ENCODE data around the gene TPST1. TPM values are rescaled to one million over a fixed set of nuclear protein-coding genes. Genes with fewer than 3 reads are reported as not detected.

TPST1 gene
- polyA plus RNA-seq, 1 of the 3 experiments (the other 2 are of a cell fraction), result 36.4 TPM

DNA sequence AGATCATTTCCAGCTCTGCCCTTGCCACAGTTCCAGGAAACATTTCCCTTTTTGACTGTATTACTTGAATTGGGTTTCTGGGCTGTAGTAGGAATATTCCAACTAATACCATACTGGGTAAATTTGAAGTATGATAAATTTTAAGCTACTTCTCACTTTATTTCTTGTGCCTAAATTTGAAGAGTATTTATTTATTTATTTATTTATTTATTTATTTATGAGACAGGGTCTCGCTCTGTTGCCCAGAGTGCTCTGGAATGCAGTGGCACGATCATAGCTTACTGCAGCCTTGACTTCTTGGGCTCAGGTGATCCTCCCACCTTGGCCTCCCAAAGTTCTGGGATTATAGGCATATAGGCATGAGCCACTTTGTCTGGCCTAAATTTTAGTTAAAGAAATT is 105.5 kb downstream of the TPST1 start (continued):
- TF ChIP-seq, protein P1, sequence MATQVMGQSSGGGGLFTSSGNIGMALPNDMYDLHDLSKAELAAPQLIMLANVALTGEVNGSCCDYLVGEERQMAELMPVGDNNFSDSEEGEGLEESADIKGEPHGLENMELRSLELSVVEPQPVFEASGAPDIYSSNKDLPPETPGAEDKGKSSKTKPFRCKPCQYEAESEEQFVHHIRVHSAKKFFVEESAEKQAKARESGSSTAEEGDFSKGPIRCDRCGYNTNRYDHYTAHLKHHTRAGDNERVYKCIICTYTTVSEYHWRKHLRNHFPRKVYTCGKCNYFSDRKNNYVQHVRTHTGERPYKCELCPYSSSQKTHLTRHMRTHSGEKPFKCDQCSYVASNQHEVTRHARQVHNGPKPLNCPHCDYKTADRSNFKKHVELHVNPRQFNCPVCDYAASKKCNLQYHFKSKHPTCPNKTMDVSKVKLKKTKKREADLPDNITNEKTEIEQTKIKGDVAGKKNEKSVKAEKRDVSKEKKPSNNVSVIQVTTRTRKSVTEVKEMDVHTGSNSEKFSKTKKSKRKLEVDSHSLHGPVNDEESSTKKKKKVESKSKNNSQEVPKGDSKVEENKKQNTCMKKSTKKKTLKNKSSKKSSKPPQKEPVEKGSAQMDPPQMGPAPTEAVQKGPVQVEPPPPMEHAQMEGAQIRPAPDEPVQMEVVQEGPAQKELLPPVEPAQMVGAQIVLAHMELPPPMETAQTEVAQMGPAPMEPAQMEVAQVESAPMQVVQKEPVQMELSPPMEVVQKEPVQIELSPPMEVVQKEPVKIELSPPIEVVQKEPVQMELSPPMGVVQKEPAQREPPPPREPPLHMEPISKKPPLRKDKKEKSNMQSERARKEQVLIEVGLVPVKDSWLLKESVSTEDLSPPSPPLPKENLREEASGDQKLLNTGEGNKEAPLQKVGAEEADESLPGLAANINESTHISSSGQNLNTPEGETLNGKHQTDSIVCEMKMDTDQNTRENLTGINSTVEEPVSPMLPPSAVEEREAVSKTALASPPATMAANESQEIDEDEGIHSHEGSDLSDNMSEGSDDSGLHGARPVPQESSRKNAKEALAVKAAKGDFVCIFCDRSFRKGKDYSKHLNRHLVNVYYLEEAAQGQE (IDR thresholded peaks at IDR 0.05; ENCODE audit: low read depth, low read length), result no peak
- TF ChIP-seq EP300 (IDR thresholded peaks at IDR 0.05; ENCODE audit: borderline replicate concordance in 1 of 2, low read depth in 1 of 2, low read length in 1 of 2) (no peak), NRF1 (IDR thresholded peaks at IDR 0.05; ENCODE audit: low read depth, low read length) (no peak)

DNA sequence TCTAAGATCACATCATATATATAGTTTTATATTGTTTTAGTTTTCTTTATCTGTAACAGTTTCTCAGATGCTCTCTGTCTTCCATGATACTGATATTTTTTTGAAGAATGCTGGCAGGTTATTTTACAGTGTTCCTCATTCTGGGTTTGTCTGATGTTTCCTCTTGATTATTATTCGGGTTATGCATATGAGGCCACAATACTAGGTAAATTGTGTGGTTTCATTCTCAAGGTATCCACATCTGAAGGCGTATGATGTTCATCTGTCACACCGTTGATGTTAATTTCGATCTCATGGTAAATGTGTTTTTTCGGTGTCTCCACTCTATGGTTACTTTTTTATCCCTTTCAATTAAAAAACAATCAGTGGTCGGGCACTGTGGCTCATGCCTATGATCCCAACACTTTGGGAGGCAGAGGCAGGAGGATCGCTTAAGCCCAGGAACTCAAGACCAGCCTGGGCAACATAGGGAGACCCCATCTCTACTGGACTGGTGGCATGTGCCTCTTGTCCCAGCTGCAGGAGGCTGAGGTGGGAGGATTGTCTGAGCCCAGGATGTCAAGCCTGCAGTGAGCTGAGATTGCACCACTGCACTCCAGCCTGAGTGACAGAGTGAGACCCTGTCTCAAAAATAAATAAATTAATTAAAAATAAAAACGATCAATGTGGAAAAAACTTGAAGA is 108.9 kb downstream of the TPST1 start:
- Histone ChIP-seq H3F3A (replicated peaks; ENCODE audit: insufficient read depth) (peaks cover 13% of the 10 kb centered on the region), H3K9me2 (no peaks in the 10 kb centered on the region), H3K9me3 (no peaks in the 10 kb centered on the region), H3K27me3 (ENCODE audit: insufficient read depth) (no peaks in the 10 kb centered on the region), H4K20me1 (ENCODE audit: insufficient read depth) (no peaks in the 10 kb centered on the region), H3K27ac (ENCODE audit: low read depth in 2 of 2, low read length in 1 of 2) (no peak overlapping the region), H3K4me1 (ENCODE audit: control insufficient read depth in 1 of 2, insufficient read depth in 2 of 2, low read depth in 1 of 2, low read length in 1 of 2) (peaks cover 0 to 6% of the 10 kb centered on the region in 2 experiments; a peak in 2 of 4 replicates), H3K36me3 (replicated peaks in 1 of 2; ENCODE audit: control insufficient read depth in 1 of 2, insufficient read depth in 2 of 2, low read length in 1 of 2) (no peaks in the 10 kb centered on the region), H3K4me2 (no peak overlapping the region), H3K9ac (no peak overlapping the region), H3K79me2 (ENCODE audit: insufficient read depth) (peaks cover 11% of the 10 kb centered on the region; the same call in 1 of the 2 replicates), H3K4me3 (ENCODE audit: low read depth in 2 of 2, low read length in 1 of 2) (no peak overlapping the region), H2AFZ (ENCODE audit: low read depth) (no peak overlapping the region)
- ChIA-PET POLR2A (no interaction called here), CTCF (no interaction called here)
- 93% methylated on average over 8 of the region's 8 CpGs for WGBS (ENCODE audit: low lambda C conversion rate)
- DNase-seq, result no peak
- TF ChIP-seq EP300 (IDR thresholded peaks at IDR 0.05; ENCODE audit: borderline replicate concordance in 1 of 2, low read depth in 1 of 2, low read length in 1 of 2) (no peak), CHD2 (IDR thresholded peaks at IDR 0.05; ENCODE audit: low read length, partially characterized antibody) (no peak), YY1 (IDR thresholded peaks at IDR 0.05; ENCODE audit: low read depth) (no peak), EZH2phosphoT487 (IDR thresholded peaks at IDR 0.05; ENCODE audit: borderline replicate concordance, low read depth) (no peak), JUND (IDR thresholded peaks at IDR 0.05) (no peak), RFX5 (IDR thresholded peaks at IDR 0.05; ENCODE audit: low read length) (no peak), RAD21 (IDR thresholded peaks at IDR 0.05; ENCODE audit: low read length) (no peak), TAF1 (IDR thresholded peaks at IDR 0.05; ENCODE audit: borderline replicate concordance, low read depth, low read length) (no peak), POLR2AphosphoS5 (IDR thresholded peaks at IDR 0.05; ENCODE audit: low read depth, low read length) (no peak), NFIC (IDR thresholded peaks at IDR 0.05; ENCODE audit: borderline replicate concordance) (no peak), MAX (IDR thresholded peaks at IDR 0.05; ENCODE audit: low read depth) (no peak)
- TF ChIP-seq, protein P2, sequence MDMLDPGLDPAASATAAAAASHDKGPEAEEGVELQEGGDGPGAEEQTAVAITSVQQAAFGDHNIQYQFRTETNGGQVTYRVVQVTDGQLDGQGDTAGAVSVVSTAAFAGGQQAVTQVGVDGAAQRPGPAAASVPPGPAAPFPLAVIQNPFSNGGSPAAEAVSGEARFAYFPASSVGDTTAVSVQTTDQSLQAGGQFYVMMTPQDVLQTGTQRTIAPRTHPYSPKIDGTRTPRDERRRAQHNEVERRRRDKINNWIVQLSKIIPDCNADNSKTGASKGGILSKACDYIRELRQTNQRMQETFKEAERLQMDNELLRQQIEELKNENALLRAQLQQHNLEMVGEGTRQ (IDR thresholded peaks at IDR 0.05; ENCODE audit: borderline replicate concordance, low read depth, low read length), result no peak

Data from SK-N-SH (cell line).